ENCODE results near the gene CCDC33. TPM values are rescaled to one million over a fixed set of nuclear protein-coding genes. Genes with fewer than 3 reads are reported as not detected.

The CCDC33 gene
- total and polyA plus RNA-seq, 3 experiments from 2014 or later, result not detected

GRCh38 chr15:74334127-74334526, 98.0 kb downstream of the CCDC33 start:
- Mint-ChIP-seq H3K27ac (no peak overlapping the region), H3K9me3 (no peaks in the 10 kb centered on the region), H3K27me3 (peaks cover 0 to 3% of the 10 kb centered on the region in 2 donors), H3K4me1 (peaks cover 2 to 3% (median 2%) of the 10 kb centered on the region in 3 donors), H3K4me3 (no peak overlapping the region), H3K36me3 (no peaks in the 10 kb centered on the region)
- H3K27ac ChIP-seq (ENCODE audit: low read depth, low read length), result no peak overlapping the region
- CTCF ChIA-PET, result no interaction called here
- POLR2A ChIA-PET, result no interaction called here
- no peaks in the 10 kb centered on the region for H3K9me3 ChIP-seq (ENCODE audit: low read length)
- no peak overlapping the region for H3K4me3 ChIP-seq (ENCODE audit: low read length)
- H3K4me1 ChIP-seq (ENCODE audit: insufficient read depth, low read length), result no peaks in the 10 kb centered on the region
- DNase-seq, result no peak
- H3K27me3 ChIP-seq (ENCODE audit: insufficient read depth, low read length, poor library complexity, severe bottlenecking), result no peaks in the 10 kb centered on the region
- no peaks in the 10 kb centered on the region for H3K36me3 ChIP-seq (ENCODE audit: insufficient read depth, low read length)

GRCh38 chr15:74335396-74335795, 99.3 kb downstream of the CCDC33 start:
- no peaks in the 10 kb centered on the region for H3K9me3 Mint-ChIP-seq
- Histone ChIP-seq H3K4me1 (ENCODE audit: insufficient read depth, low read length) (no peaks in the 10 kb centered on the region), H3K4me3 (ENCODE audit: low read length) (no peak overlapping the region), H3K27ac (ENCODE audit: low read depth, low read length) (no peak overlapping the region), H3K9me3 (ENCODE audit: low read length) (no peaks in the 10 kb centered on the region), H3K27me3 (ENCODE audit: insufficient read depth, low read length, poor library complexity, severe bottlenecking) (no peaks in the 10 kb centered on the region), H3K36me3 (ENCODE audit: insufficient read depth, low read length) (no peaks in the 10 kb centered on the region)
- no peaks in the 10 kb centered on the region for H3K4me1 Mint-ChIP-seq
- POLR2A ChIA-PET, result no interaction called here
- H3K27ac Mint-ChIP-seq, result no peak overlapping the region
- H3K4me3 Mint-ChIP-seq, result no peak overlapping the region
- DNase-seq, result no peak
- CTCF ChIA-PET, result no interaction called here
- H3K27me3 Mint-ChIP-seq, result peaks cover 0 to 3% of the 10 kb centered on the region in 2 donors
- H3K36me3 Mint-ChIP-seq, result no peaks in the 10 kb centered on the region

GRCh38 chr15:74336061-74337005, 100.2 kb downstream of the CCDC33 start:
- no peaks in the 10 kb centered on the region for H3K4me1 Mint-ChIP-seq
- Histone ChIP-seq H3K27me3 (ENCODE audit: insufficient read depth, low read length, poor library complexity, severe bottlenecking) (no peaks in the 10 kb centered on the region), H3K4me1 (ENCODE audit: insufficient read depth, low read length) (no peaks in the 10 kb centered on the region), H3K27ac (ENCODE audit: low read depth, low read length) (no peak overlapping the region), H3K36me3 (ENCODE audit: insufficient read depth, low read length) (no peaks in the 10 kb centered on the region), H3K9me3 (ENCODE audit: low read length) (no peaks in the 10 kb centered on the region), H3K4me3 (ENCODE audit: low read length) (no peak overlapping the region)
- H3K9me3 Mint-ChIP-seq, result no peaks in the 10 kb centered on the region
- H3K36me3 Mint-ChIP-seq, result no peaks in the 10 kb centered on the region
- ChIA-PET CTCF (no interaction called here), POLR2A (no interaction called here)
- peaks cover 0 to 3% of the 10 kb centered on the region in 2 donors for H3K27me3 Mint-ChIP-seq
- no peak for DNase-seq
- H3K27ac Mint-ChIP-seq, result peak overlapping the region in 1 of 8 donors; percentile 11
- H3K4me3 Mint-ChIP-seq, result no peak overlapping the region

- ChIA-PET CTCF (no interaction called here), POLR2A (no interaction called here)
- H3K36me3 ChIP-seq (ENCODE audit: insufficient read depth, low read length), result no peaks in the 10 kb centered on the region
- DNase-seq, result no peak
- H3K27ac ChIP-seq (ENCODE audit: low read depth, low read length), result no peak overlapping the region
- peaks cover 0 to 3% of the 10 kb centered on the region in 2 donors for H3K27me3 Mint-ChIP-seq
- H3K27ac Mint-ChIP-seq, result no peak overlapping the region
- no peaks in the 10 kb centered on the region for H3K9me3 ChIP-seq (ENCODE audit: low read length)
- no peaks in the 10 kb centered on the region for H3K4me1 Mint-ChIP-seq
- H3K4me3 ChIP-seq (ENCODE audit: low read length), result no peak overlapping the region
- H3K9me3 Mint-ChIP-seq, result no peaks in the 10 kb centered on the region
- H3K36me3 Mint-ChIP-seq, result no peaks in the 10 kb centered on the region
- H3K27me3 ChIP-seq (ENCODE audit: insufficient read depth, low read length, poor library complexity, severe bottlenecking), result no peaks in the 10 kb centered on the region
- no peak overlapping the region for H3K4me3 Mint-ChIP-seq
- H3K4me1 ChIP-seq (ENCODE audit: insufficient read depth, low read length), result no peaks in the 10 kb centered on the region
Measured at GRCh38 chr15:74337146-74337545, 101.0 kb downstream of the CCDC33 start.

- no peaks in the 10 kb centered on the region for H3K4me1 ChIP-seq (ENCODE audit: insufficient read depth, low read length)
- no peaks in the 10 kb centered on the region for H3K9me3 ChIP-seq (ENCODE audit: low read length)
- no peaks in the 10 kb centered on the region for H3K36me3 ChIP-seq (ENCODE audit: insufficient read depth, low read length)
- Mint-ChIP-seq H3K36me3 (no peaks in the 10 kb centered on the region), H3K27me3 (peaks cover 1 to 5% of the 10 kb centered on the region in 2 donors), H3K4me3 (no peak overlapping the region), H3K27ac (no peak overlapping the region), H3K4me1 (no peaks in the 10 kb centered on the region), H3K9me3 (no peaks in the 10 kb centered on the region)
- H3K27me3 ChIP-seq (ENCODE audit: insufficient read depth, low read length, poor library complexity, severe bottlenecking), result no peaks in the 10 kb centered on the region
- no peak overlapping the region for H3K27ac ChIP-seq (ENCODE audit: low read depth, low read length)
- DNase-seq, result no peak
- ChIA-PET POLR2A (no interaction called here), CTCF (no interaction called here)
- no peak overlapping the region for H3K4me3 ChIP-seq (ENCODE audit: low read length)
Measured at GRCh38 chr15:74337607-74338211, 101.6 kb downstream of the CCDC33 start.

- H3K4me1 Mint-ChIP-seq, result no peaks in the 10 kb centered on the region
- Histone ChIP-seq H3K27ac (ENCODE audit: low read depth, low read length) (no peak overlapping the region), H3K9me3 (ENCODE audit: low read length) (no peaks in the 10 kb centered on the region), H3K36me3 (ENCODE audit: insufficient read depth, low read length) (no peaks in the 10 kb centered on the region), H3K4me1 (ENCODE audit: insufficient read depth, low read length) (no peaks in the 10 kb centered on the region), H3K4me3 (ENCODE audit: low read length) (no peak overlapping the region), H3K27me3 (ENCODE audit: insufficient read depth, low read length, poor library complexity, severe bottlenecking) (no peaks in the 10 kb centered on the region)
- peaks cover 5 to 10% of the 10 kb centered on the region in 2 donors for H3K27me3 Mint-ChIP-seq
- H3K9me3 Mint-ChIP-seq, result no peaks in the 10 kb centered on the region
- POLR2A ChIA-PET, result no interaction called here
- H3K27ac Mint-ChIP-seq, result no peak overlapping the region
- CTCF ChIA-PET, result no interaction called here
- H3K4me3 Mint-ChIP-seq, result no peak overlapping the region
- DNase-seq, result no peak
- no peaks in the 10 kb centered on the region for H3K36me3 Mint-ChIP-seq
Measured at GRCh38 chr15:74338676-74339075, 102.5 kb downstream of the CCDC33 start.

- DNase-seq, result no peak
- H3K4me3 ChIP-seq (ENCODE audit: low read length), result no peak overlapping the region
- H3K27me3 Mint-ChIP-seq, result peaks cover 3 to 11% of the 10 kb centered on the region in 2 donors
- no peaks in the 10 kb centered on the region for H3K4me1 ChIP-seq (ENCODE audit: insufficient read depth, low read length)
- POLR2A ChIA-PET, result no interaction called here
- no peaks in the 10 kb centered on the region for H3K4me1 Mint-ChIP-seq
- H3K9me3 ChIP-seq (ENCODE audit: low read length), result no peaks in the 10 kb centered on the region
- H3K36me3 Mint-ChIP-seq, result no peaks in the 10 kb centered on the region
- CTCF ChIA-PET, result no interaction called here
- no peaks in the 10 kb centered on the region for H3K36me3 ChIP-seq (ENCODE audit: insufficient read depth, low read length)
- no peaks in the 10 kb centered on the region for H3K9me3 Mint-ChIP-seq
- no peak overlapping the region for H3K27ac ChIP-seq (ENCODE audit: low read depth, low read length)
- H3K27ac Mint-ChIP-seq, result no peak overlapping the region
- H3K27me3 ChIP-seq (ENCODE audit: insufficient read depth, low read length, poor library complexity, severe bottlenecking), result no peaks in the 10 kb centered on the region
- no peak overlapping the region for H3K4me3 Mint-ChIP-seq
Measured at GRCh38 chr15:74339371-74339770, 103.2 kb downstream of the CCDC33 start.

- H3K4me1 ChIP-seq (ENCODE audit: insufficient read depth, low read length), result no peaks in the 10 kb centered on the region
- H3K27me3 ChIP-seq (ENCODE audit: insufficient read depth, low read length, poor library complexity, severe bottlenecking), result no peaks in the 10 kb centered on the region
- DNase-seq, result no peak
- ChIA-PET CTCF (no interaction called here), POLR2A (no interaction called here)
- H3K27ac ChIP-seq (ENCODE audit: low read depth, low read length), result no peak overlapping the region
- H3K9me3 ChIP-seq (ENCODE audit: low read length), result no peaks in the 10 kb centered on the region
- no peaks in the 10 kb centered on the region for H3K4me1 Mint-ChIP-seq
- H3K4me3 ChIP-seq (ENCODE audit: low read length), result no peak overlapping the region
- no peak overlapping the region for H3K4me3 Mint-ChIP-seq
- no peaks in the 10 kb centered on the region for H3K36me3 ChIP-seq (ENCODE audit: insufficient read depth, low read length)
- H3K27me3 Mint-ChIP-seq, result peaks cover 3 to 13% of the 10 kb centered on the region in 2 donors
- H3K9me3 Mint-ChIP-seq, result no peaks in the 10 kb centered on the region
- no peaks in the 10 kb centered on the region for H3K36me3 Mint-ChIP-seq
- H3K27ac Mint-ChIP-seq, result no peak overlapping the region
Measured at GRCh38 chr15:74340150-74340549, 104.0 kb downstream of the CCDC33 start.

Measured in CD8-positive, alpha-beta memory T cell (primary cell).